GM18511 (cell line): ENCODE data around the gene ZER1.
"Not testable (repeated sequence)": the region's sequence is repeated elsewhere in the genome, so short reads cannot be mapped to it uniquely, and the experiment has no call there.

Experiments
- ATAC-seq: cut with Tn5 transposase; IDR thresholded peaks from one replicate; pipeline ENCODE4 v1.9.1; 2021; ENCODE audit warnings: mild to moderate bottlenecking, moderate library complexity; ENCODE audit not compliant: unreplicated experiment

ZER1 gene

DNA sequence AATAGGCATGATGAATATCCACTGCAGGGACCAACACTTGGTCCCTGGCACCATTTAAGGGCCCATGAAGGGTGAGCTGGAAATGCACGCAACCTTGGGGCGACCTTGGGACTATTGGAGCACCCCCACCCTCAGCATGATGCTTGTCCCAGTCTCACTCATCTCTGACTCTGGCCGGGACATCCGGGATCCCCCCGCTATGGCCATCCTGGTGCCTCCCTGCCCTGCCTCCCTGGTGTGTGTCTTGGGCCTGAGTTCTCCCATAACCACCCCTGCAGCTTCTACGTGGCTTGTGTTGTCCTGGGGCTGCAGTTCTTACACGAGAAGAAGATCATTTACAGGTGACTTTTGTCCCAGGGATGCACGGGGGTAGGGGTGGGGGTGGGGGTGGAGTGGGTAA lies 53.7 kb downstream of the ZER1 start:
- no peak for ATAC-seq

DNA sequence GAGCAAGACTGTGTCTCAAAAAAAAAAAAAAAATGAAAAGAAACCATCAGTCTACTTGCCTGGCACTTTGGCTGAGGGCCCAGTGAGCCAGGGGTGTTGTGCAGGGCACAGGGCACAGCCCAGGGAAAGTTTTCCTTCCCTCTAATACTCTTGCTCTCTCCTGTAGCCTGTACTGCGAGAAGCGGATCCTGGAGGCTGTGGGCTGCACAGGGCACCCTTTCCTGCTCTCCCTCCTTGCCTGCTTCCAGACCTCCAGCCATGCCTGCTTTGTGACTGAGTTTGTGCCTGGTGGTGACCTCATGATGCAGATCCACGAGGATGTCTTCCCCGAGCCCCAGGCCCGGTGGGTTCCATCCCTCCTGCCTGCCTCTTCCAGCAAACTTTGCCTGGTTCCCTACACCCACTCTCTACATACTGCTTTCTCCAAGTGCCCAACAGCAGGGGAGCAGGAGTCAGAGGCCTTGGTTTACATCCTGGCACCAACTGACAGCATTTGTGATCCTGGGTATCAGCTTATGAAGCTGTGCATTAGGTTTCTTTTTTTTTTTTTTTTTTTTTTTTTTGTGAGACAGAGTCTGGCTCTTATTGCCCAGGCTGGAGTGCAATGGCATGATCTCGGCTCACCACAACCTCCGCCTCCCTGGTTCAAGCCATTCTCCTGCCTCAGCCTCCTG lies 55.0 kb downstream of the ZER1 start:
- ATAC-seq, result no peak

DNA sequence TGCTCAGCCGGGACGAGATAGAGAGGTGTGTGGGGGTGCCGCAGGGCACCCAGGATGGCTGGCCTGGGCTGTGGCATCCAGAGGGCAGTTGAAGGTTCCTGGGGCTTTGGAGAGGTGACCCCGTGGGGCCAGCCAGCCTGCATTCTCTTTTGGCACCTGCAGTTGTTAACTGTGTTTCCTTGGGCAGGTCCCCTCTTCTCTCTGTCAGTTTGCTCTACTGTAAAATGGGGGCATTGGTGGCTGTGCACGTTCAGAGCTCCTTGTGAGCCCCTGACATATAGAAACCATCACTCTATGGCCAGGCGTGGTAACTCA lies 56.3 kb downstream of the ZER1 start:
- no peak for ATAC-seq

DNA sequence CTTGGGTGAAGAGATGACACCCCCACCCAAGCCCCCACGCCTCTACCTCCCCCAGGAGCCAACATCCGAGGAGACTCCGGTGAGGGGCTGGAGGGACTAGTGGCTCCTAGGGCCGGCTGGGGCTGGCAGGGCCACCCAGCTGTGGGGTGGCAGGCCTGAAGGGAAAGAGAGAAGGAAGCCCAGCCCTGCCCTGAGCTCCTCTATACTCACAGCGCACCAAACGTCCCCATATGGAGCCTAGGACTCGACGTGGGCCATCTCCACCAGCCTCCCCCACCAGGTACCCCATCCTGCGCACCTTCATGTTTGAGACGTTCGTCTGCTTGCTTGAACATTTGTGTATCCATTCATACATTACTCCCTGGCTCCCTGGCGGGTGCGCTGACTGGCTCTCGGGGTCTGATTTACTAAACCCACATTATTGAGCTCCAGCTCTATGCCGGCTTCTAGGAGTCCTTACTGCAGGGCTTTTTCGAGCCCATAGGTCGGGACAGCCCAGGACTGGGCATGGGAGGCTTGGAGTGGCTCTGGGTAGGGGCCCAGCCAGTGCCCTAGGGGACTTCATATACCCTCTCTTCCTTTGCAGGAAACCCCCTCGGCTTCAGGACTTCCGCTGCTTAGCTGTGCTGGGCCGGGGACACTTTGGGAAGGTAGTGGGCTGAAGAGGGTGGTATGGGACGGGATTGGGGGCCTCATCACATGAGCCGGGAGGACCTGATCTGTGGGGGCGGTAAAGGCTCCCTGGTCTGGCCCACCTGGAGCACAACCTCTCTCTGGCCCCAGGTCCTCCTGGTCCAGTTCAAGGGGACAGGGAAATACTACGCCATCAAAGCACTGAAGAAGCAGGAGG lies 56.9 kb downstream of the ZER1 start:
- no peak for ATAC-seq

DNA sequence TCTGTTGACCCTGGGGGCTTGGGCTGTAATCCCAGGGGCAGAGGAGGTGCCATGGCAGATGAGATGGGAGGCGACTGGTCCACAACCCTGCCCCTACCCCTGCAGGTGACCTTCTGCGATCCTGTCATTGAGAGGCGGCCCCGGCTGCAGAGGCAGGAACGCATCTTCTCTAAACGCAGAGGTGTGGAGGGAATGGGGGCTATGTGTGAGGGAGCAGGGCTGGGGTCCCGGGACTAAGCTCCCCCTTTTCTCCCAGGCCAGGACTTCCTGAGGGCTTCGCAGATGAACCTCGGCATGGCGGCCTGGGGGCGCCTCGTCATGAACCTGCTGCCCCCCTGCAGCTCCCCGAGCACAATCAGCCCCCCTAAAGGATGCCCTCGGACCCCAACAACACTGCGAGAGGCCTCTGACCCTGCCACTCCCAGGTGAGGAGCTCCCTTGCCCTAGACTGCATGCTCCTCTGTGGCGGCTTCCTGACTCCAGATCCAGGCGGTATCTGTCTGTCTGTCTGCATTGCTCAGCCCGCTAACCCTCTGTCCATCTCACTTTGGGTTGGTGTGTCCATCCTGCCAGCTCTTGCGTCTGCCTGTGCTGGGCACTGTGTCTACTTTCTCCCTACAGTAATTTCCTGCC lies 57.7 kb downstream of the ZER1 start:
- ATAC-seq, result no peak

DNA sequence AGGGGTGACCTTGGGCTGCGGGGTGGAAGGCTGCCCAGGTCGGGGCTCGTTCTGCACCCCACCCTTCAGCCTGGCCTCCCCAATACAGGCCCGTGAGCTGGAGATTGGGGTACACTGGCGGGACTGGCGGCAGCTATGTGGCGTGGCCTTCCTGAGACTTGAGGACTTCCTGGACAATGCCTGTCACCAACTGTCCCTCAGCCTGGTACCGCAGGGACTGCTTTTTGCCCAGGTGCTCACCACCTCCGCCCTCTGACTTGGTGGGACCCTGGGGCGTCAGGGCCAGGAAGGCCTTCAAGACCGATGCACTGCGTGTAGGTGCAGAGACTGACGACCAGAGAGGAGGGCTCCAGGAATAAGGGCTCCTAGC lies 58.3 kb downstream of the ZER1 start:
- ATAC-seq, result no peak

DNA sequence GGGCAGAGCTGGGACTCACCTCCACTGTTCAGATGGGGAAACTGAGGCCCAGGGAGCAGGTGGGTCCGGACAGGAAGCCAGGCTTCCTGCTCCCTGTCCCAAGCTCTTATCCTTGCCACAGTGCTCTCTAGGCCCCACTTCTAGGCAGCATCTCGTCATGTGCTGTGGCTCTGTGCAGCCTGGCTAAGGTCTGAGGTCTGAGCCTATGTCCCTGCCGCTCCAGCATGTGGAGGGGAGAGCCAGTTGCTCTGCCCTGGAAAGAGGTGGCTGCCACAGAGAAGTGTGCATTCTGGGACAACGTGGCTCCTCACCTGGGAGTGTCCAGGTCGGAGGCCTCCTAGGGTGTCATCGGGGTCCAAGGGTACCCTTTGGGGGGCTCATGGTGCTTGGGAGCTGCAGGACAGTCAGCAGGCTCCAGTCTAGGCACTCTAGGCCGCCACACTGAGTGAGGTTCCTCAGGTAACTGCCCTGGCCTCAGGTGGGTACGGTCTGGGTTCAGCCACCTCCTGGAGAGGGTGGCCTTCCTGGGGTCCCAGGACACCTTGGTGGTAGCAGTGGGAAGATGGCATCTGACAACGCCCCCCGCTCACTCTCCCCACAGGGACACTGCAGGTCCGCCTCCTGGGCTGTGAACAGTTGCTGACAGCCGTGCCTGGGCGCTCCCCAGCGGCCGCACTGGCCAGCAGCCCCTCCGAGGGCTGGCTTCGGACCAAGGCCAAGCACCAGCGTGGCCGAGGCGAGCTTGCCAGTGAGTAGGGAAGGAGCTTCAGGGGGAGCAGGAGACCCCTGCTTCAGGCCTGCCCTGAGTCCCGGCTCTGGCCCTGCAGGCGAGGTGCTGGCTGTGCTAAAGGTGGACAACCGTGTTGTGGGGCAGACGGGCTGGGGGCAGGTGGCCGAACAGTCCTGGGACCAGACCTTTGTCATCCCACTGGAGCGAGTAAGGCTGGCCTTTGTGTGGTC lies 59.0 kb downstream of the ZER1 start:
- ATAC-seq, result no peak

DNA sequence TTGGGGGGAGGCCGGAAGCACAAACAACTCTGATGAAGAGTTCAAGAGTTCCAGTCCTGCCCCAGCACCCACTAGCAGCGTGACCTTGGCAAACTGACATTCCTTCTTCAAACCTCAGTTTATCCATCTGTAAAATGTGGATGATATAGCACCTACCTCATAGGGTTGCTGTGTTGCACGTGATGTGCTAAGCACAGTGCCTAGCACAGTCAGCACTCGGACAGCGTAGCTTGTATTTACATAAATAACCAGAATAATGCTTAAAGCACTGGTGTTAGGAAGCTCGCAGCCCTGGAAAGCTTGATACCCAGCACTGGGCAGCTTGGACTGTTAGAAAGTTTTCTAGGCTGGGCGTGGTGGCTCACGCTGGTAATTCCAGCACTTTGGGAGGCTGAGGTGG lies 64.3 kb downstream of the ZER1 start:
- ATAC-seq, result no peak

DNA sequence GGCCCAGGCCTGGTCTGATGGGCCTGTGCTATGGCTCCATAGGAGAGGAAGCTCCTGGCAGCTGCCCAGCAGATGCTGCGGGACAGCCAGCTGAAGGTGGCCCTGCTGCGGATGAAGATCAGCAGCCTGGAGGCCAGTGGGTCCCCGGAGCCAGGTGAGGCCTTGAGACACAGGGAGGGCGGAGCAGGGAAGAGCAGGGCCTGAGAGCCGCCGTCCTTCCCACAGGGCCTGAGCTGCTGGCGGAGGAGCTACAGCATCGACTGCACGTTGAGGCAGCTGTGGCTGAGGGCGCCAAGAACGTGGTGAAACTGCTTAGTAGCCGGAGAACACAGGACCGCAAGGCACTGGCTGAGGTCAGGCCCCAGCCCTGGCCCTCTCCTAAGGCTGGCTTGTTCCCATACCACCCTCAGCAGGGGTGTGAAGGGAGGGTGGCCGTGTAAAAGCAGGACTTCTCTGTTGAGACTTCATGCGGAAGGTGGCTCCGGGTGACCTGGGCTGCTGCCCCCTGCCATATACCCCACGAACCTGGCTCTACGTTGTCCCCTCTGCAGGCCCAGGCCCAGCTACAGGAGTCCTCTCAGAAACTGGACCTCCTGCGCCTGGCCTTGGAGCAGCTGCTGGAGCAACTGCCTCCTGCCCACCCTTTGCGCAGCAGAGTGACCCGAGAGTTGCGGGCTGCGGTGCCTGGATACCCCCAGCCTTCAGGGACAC lies 64.9 kb downstream of the ZER1 start:
- no peak for ATAC-seq

DNA sequence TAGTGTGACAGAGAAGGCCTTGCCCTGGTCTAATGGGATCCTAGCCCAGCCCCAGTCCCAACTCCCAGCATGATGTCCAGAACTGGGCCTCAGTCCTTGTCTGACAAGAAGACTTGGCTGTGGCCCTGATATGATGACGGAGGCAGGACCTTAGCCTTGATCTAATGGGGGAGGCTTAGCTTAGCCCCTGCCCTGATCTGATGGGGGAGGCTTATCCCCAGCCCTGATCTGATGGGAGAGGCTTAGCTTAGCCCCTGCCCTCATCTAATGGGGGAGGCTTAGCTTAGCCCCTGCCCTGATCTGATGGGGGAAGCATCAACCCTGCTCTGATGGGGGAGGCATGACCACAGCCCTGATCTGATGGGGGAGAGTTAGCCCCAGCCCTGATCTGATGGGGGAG lies 65.7 kb downstream of the ZER1 start:
- no peak for ATAC-seq

DNA sequence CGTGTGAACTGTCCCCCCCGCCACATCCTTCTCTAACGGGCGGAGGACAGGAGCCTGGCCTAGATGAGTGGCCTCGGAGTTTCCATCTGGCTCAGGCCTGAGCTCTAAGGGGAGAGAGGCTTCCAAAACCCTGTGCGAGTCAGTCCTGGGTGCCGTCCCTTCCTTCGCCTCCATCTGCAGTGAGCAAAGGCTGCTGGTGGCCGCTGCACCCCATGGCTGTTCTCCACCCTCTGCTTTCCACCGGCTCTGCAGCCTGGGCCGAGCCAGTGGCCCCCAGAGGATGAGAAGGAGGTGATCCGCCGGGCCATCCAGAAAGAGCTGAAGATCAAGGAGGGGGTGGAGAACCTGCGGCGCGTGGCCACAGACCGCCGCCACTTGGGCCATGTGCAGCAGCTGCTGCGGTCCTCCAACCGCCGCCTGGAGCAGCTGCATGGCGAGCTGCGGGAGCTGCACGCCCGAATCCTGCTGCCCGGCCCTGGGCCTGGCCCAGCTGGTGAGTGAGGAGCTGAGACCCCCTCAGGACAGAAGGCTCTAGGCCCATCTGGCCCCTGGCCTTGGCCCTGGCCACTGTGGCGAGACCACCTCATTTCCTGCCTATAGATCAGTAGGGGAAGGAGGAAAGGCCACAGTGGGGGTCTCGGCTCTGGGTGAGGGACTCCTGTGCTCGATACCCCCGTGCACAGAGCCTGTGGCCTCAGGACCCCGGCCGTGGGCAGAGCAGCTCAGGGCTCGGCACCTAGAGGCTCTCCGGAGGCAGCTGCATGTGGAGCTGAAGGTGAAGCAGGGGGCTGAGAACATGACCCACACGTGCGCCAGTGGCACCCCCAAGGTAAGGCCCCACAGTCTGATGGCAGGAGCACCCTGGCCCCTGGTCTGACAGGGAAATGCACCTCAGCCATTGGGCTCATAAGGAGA lies 66.4 kb downstream of the ZER1 start:
- ATAC-seq, result no peak

DNA sequence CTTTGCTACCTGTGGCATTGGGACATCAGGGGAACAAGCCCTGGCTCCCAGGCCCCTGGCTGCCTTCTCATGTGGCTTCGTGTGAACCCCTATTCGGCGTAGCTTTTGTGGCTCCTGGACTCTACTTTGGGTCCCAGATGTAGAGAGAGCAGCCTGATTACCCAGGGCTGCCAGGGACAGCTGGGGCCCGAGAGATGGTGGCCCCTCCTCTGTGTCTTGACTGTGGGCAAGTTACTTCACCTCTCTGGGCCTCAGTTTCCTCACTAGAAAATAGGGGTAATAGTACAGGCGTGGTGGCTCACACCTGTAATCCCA lies 67.4 kb downstream of the ZER1 start:
- no peak for ATAC-seq

DNA sequence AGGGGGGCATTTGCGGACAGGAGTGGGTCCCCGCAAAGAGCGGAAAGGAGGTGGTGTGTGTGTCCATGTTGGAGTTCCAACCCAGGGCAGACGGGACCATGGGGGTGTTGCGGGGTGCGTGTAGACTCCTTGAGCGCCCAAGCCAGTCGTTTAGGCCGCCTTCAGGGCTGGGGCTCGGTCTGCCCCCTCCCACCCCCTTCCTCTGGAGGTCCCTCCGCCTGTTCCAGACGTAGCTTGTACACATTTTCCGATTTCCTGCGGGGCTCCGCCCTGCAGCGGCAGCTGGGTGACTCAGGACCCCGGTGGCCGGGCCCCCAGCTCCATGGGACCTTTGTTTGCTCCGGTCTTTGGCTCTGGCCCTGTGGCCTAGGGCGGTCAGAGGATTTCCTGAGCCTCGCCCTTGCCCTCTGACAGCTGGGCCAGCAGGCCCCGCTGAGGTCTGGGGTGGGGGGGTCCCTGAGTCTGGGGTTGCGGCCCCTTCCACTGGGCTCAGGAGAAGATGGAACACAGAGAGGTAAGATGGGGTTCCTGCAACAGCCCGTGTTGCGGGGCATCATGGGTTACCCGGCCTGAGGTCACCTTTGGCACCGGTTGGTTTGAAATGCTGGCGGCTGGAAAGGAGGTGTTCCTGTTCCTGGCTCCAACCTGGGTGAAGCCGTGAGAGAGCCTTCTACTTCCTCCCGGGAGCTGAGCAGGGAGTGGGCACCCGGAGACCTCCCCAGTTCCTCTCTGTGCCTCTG lies 67.9 kb downstream of the ZER1 start:
- ATAC-seq, result no peak

DNA sequence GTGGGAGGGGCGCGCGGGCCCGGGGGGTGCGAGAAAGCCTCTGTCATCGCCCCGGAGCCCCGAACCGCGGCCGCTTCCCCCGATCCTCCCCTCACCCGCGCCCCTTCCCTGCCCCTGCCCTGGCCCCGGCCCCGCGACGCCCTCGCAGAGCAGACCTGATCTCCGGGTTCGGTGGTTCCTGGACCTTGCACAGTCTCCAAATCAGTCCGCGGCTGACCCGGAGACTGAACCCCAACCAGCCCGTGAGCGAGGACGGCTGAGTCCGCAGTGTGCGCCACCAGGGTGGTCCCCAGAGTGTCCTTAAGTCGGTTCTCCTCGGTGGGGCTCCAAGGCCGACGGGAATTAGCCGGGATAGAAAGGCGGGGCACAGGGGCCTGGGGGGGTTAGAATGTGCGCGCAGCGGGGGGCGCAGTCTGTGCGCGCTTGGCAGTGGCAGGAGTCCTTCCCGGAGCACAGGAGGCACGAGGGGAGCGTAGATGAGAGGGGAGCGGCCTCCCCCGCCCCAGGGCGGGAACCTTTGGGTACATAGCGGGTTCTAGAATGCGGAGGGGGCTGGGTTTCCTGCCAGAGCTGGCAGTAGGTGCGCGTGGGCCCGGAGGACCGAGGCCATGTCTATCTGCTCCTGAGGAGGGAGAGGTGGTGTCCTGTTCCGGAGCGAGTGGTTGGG lies 68.6 kb downstream of the ZER1 start:
- ATAC-seq, result no peak

DNA sequence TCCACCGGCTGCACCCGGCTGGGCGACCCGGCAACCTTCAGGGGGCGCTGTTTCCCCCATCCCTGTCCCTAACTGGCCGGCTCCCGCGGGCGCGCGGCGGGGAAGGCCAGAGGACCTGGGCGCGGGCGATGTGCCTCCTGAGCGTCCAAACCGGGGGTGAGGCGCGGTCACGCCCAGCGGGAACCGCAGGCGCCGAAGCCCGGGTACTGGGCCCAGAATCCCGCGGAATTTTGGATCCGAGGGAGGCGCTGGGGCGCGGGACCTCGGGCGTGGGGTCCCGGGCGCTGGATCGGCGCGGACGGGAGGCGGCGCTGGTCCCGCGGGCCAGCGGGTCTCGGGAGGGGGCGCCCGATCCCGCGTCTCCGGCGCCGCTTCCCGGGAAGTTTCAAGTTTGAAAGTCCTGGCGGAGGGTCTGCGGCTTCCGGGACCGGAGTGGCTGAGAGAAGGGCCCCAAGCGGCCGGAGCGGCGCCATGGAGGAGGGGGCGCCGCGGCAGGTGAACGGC lies 69.2 kb downstream of the ZER1 start, which contains the start of gene PKN3:
TSS of gene PKN3 (plus strand) at position 59 of the 504 bp plus-strand sequence. CDS start at position 472, 413 bp downstream.
- peak; percentile 78 for ATAC-seq

DNA sequence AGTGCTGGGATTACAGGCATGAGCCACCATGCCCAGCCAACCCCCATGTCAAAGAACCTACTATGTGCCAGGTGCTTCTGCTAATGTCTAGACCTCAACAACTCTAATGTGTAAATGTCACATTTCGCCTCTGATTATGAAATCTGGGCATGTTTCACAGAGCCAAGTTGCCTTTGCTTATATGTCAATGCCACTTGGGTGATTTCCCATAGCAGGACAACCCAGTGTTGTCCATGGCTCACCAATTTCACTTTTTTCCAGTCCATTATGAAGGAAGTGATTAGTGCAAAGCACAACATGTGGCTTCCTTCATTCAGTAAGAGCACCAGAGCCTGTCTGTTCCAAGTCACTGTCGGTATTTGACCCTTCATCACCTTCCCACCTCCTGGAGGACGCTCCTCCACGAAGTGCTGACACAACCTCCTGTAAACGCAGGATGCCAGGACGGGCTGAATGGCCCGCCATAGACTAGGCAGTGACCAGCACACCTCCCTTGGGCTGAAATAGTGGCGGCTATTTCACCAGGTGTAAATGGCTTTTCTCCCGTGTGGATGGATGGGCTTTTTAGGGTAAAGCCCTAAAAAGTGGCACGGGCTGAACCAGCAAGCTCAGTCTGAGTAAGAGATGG lies 70.4 kb downstream of the ZER1 start:
- ATAC-seq, result no peak

DNA sequence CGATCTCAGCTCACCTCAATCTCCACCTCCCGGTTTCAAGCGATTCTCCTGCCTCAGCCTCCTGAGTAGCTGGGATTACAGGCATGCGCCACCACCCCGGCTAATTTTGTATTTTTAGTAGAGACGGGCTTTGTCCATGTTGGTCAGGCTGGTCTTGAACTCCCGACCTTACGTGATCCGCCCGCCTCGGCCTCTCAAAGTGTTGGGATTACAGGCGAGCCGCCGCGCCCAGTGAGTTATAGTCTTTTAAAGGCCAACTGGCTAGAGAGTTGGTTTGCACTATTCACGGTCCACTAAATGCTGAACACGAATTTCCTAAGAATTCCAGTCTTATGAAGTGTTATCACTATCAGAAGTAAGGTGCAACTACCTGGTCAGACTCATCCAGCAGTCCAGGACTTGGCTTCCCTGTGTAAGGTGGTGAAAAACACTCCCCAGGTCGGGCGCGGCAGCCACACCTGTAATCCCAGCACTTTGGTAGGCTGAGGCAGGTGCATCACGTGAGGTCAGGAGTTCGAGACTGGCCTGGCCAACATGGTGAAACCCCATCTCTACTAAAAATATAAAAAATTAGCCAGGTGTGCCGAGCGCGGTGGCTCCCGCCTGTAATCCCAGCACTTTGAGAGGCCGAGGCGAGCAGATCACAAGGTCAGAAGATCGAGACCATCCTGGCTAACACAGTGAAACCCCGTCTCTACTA lies 72.5 kb downstream of the ZER1 start:
- ATAC-seq, result not testable (repeated sequence)
